ENCODE data around the gene SMAD7. TPM values are rescaled to one million over a fixed set of nuclear protein-coding genes. Genes with fewer than 3 reads are reported as not detected.

Gene SMAD7
- total RNA-seq, 1 donor from 2014 or later: 26.8 TPM

GRCh38 chr18:48893608-48894600 lies 56.9 kb downstream of the SMAD7 start:
- H3K36me3 Mint-ChIP-seq (ENCODE audit: low read depth): peaks cover 4% of the 10 kb centered on the region
- intact Hi-C loops (cut with micrococcal nuclease): no loop called here
- H3K4me3 Mint-ChIP-seq: no peak overlapping the region
- H3K27ac Mint-ChIP-seq: no peak overlapping the region
- no peak for DNase-seq (ENCODE audit: low spot score)
- H3K9me3 Mint-ChIP-seq: no peaks in the 10 kb centered on the region
- H3K27me3 Mint-ChIP-seq (ENCODE audit: insufficient read depth): peaks cover 4% of the 10 kb centered on the region
- peaks cover 15% of the 10 kb centered on the region for H3K4me1 Mint-ChIP-seq (ENCODE audit: low read depth)

GRCh38 chr18:48893061-48893607 lies 57.6 kb downstream of the SMAD7 start:
- intact Hi-C loops (cut with micrococcal nuclease): no loop called here
- Mint-ChIP-seq H3K4me1 (ENCODE audit: low read depth) (peaks cover 15% of the 10 kb centered on the region), H3K9me3 (no peaks in the 10 kb centered on the region), H3K27me3 (ENCODE audit: insufficient read depth) (no peaks in the 10 kb centered on the region), H3K36me3 (ENCODE audit: low read depth) (no peaks in the 10 kb centered on the region), H3K27ac (peak overlapping the region; percentile 55), H3K4me3 (no peak overlapping the region)
- DNase-seq (ENCODE audit: low spot score): no peak

GRCh38 chr18:48892146-48892855 lies 58.5 kb downstream of the SMAD7 start:
- H3K9me3 Mint-ChIP-seq: no peaks in the 10 kb centered on the region
- no peak overlapping the region for H3K27ac Mint-ChIP-seq
- intact Hi-C loops (cut with micrococcal nuclease): no loop called here
- no peaks in the 10 kb centered on the region for H3K27me3 Mint-ChIP-seq (ENCODE audit: insufficient read depth)
- no peak for DNase-seq (ENCODE audit: low spot score)
- H3K4me3 Mint-ChIP-seq: no peak overlapping the region
- H3K4me1 Mint-ChIP-seq (ENCODE audit: low read depth): peaks cover 15% of the 10 kb centered on the region
- no peaks in the 10 kb centered on the region for H3K36me3 Mint-ChIP-seq (ENCODE audit: low read depth)

- no peaks in the 10 kb centered on the region for H3K9me3 Mint-ChIP-seq
- no peak overlapping the region for H3K4me3 Mint-ChIP-seq
- no peak overlapping the region for H3K27ac Mint-ChIP-seq
- peaks cover 9% of the 10 kb centered on the region for H3K4me1 Mint-ChIP-seq (ENCODE audit: low read depth)
- no peak for DNase-seq (ENCODE audit: low spot score)
- no peaks in the 10 kb centered on the region for H3K36me3 Mint-ChIP-seq (ENCODE audit: low read depth)
- intact Hi-C loops (cut with micrococcal nuclease): no loop called here
- peaks cover 1% of the 10 kb centered on the region for H3K27me3 Mint-ChIP-seq (ENCODE audit: insufficient read depth)
Measured at GRCh38 chr18:48891721-48892120, 59.0 kb downstream of the SMAD7 start.

GRCh38 chr18:48889981-48890762 lies 60.6 kb downstream of the SMAD7 start:
- no peak overlapping the region for H3K4me3 Mint-ChIP-seq

GRCh38 chr18:48889115-48889941 lies 61.4 kb downstream of the SMAD7 start:
- no peaks in the 10 kb centered on the region for H3K36me3 Mint-ChIP-seq (ENCODE audit: low read depth)
- DNase-seq (ENCODE audit: low spot score): no peak
- no peaks in the 10 kb centered on the region for H3K4me1 Mint-ChIP-seq (ENCODE audit: low read depth)
- H3K4me3 Mint-ChIP-seq: no peak overlapping the region
- no peaks in the 10 kb centered on the region for H3K9me3 Mint-ChIP-seq
- H3K27me3 Mint-ChIP-seq (ENCODE audit: insufficient read depth): peaks cover 1% of the 10 kb centered on the region
- intact Hi-C loops (cut with micrococcal nuclease): no loop called here
- H3K27ac Mint-ChIP-seq: no peak overlapping the region

More at GRCh38 chr18:48889981-48890762, 60.6 kb downstream of the SMAD7 start:
- intact Hi-C loops (cut with micrococcal nuclease): no loop called here
- no peak for DNase-seq (ENCODE audit: low spot score)
- H3K27me3 Mint-ChIP-seq (ENCODE audit: insufficient read depth): peaks cover 1% of the 10 kb centered on the region
- H3K27ac Mint-ChIP-seq: no peak overlapping the region
- no peaks in the 10 kb centered on the region for H3K36me3 Mint-ChIP-seq (ENCODE audit: low read depth)
- no peaks in the 10 kb centered on the region for H3K9me3 Mint-ChIP-seq
- H3K4me1 Mint-ChIP-seq (ENCODE audit: low read depth): no peaks in the 10 kb centered on the region

GRCh38 chr18:48888773-48889080 lies 62.0 kb downstream of the SMAD7 start:
- intact Hi-C loops (cut with micrococcal nuclease): no loop called here
- Mint-ChIP-seq H3K27ac (no peak overlapping the region), H3K27me3 (ENCODE audit: insufficient read depth) (peaks cover 1% of the 10 kb centered on the region), H3K4me3 (no peak overlapping the region), H3K36me3 (ENCODE audit: low read depth) (no peaks in the 10 kb centered on the region), H3K4me1 (ENCODE audit: low read depth) (no peaks in the 10 kb centered on the region), H3K9me3 (no peaks in the 10 kb centered on the region)
- DNase-seq (ENCODE audit: low spot score): no peak

GRCh38 chr18:48887905-48888772 lies 62.6 kb downstream of the SMAD7 start:
- Mint-ChIP-seq H3K36me3 (ENCODE audit: low read depth) (no peaks in the 10 kb centered on the region), H3K4me3 (no peak overlapping the region), H3K27ac (no peak overlapping the region), H3K9me3 (no peaks in the 10 kb centered on the region), H3K27me3 (ENCODE audit: insufficient read depth) (peaks cover 1% of the 10 kb centered on the region), H3K4me1 (ENCODE audit: low read depth) (no peaks in the 10 kb centered on the region)
- DNase-seq (ENCODE audit: low spot score): no peak
- intact Hi-C loops (cut with micrococcal nuclease): no loop called here

- H3K36me3 Mint-ChIP-seq (ENCODE audit: low read depth): no peaks in the 10 kb centered on the region
- no peak for DNase-seq (ENCODE audit: low spot score)
- no peak overlapping the region for H3K27ac Mint-ChIP-seq
- intact Hi-C loops (cut with micrococcal nuclease): no loop called here
- no peak overlapping the region for H3K4me3 Mint-ChIP-seq
- no peaks in the 10 kb centered on the region for H3K4me1 Mint-ChIP-seq (ENCODE audit: low read depth)
- H3K27me3 Mint-ChIP-seq (ENCODE audit: insufficient read depth): peaks cover 1% of the 10 kb centered on the region
- H3K9me3 Mint-ChIP-seq: no peaks in the 10 kb centered on the region
Measured at GRCh38 chr18:48887294-48887904, 63.4 kb downstream of the SMAD7 start.

- no peak overlapping the region for H3K4me3 Mint-ChIP-seq
- no peaks in the 10 kb centered on the region for H3K36me3 Mint-ChIP-seq (ENCODE audit: low read depth)
- no peak for DNase-seq (ENCODE audit: low spot score)
- no peak overlapping the region for H3K27ac Mint-ChIP-seq
- no peaks in the 10 kb centered on the region for H3K4me1 Mint-ChIP-seq (ENCODE audit: low read depth)
- peaks cover 1% of the 10 kb centered on the region for H3K27me3 Mint-ChIP-seq (ENCODE audit: insufficient read depth)
- intact Hi-C loops (cut with micrococcal nuclease): no loop called here
- H3K9me3 Mint-ChIP-seq: no peaks in the 10 kb centered on the region
Measured at GRCh38 chr18:48886520-48887293, 64.1 kb downstream of the SMAD7 start.
